ENCODE measurements around the gene GABARAPL2. TPM values are rescaled to one million over a fixed set of nuclear protein-coding genes. Genes with fewer than 3 reads are reported as not detected.

Gene GABARAPL2
- 28.3 and 32.0 TPM in 2 replicates for total RNA-seq (ENCODE audit: low replicate concordance)

GRCh38 chr16:75566040-75566757 lies at the start of gene GABARAPL2:
GABARAPL2 (plus strand) TSS chr16:75566379; CDS start chr16:75566487, 108 bp downstream.

GRCh38 chr16:75535901-75536300 lies 30.3 kb upstream of the GABARAPL2 start, which contains the start of gene CHST5:
CHST5 (minus strand) TSS chr16:75536108; CDS start chr16:75530384, 5,724 bp downstream.

GRCh38 chr16:75555707-75556430 lies 10.3 kb upstream of the GABARAPL2 start, which contains the start of gene TMEM231:
TMEM231 (minus strand) TSS chr16:75556252; CDS start chr16:75556209, 43 bp downstream.

DNA sequence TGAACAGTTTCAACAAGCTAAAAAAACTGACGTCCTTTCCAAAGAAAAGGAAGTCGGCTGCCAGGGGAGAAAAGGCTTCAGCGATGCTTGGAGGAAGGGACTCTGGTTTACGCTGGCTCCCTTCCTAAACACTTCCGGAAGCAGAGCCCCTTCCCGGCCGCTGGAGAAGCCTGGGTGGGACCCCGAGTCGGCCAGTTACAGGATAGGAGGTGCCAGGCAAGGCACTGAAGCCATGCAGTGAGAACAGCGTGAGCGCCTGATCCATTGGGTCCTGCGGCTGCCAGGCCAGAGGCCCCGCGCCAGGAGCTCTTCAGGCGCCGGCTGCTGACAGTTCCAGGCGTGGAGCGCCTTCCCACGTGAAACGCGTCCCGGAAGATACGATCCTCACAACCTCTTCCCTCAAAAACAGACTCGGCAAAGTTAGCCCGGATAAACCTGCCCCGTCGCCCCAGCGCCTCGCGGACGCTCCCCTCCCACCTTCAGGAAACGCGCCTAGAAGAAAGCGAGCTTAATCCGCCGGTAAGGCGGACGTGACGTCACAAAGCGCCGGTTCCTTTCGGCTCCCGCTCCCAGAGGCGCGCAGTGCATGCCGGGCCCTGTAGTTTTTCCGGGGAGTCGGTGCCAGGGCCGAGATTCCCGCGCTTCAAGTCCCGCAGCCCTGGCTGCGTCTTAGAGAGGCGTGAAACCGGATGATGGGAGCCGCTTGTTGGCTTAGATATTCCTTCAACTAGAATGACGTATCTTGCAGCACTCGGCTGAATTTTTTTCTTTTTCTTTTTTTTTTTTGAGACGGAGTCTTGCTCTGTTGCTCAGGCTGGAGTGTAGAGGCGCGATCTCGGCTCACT lies 56.8 kb downstream of the GABARAPL2 start, which contains the start of gene ADAT1:
TSS of gene ADAT1 (minus strand) at position 521 of the 845 bp plus-strand sequence. CDS start 2,482 bp downstream, outside the sequence.

Other genes starting within 250 kb of the GABARAPL2 start
- gene CFDP1, start 132.9 kb upstream of the GABARAPL2 start, total RNA-seq (ENCODE audit: low replicate concordance), result 44.4 and 142 TPM in 2 replicates
- gene TMEM170A, start 101.7 kb upstream of the GABARAPL2 start, total RNA-seq (ENCODE audit: low replicate concordance), result 10.9 and 14.3 TPM in 2 replicates
- gene CHST6, start 70.9 kb upstream of the GABARAPL2 start, total RNA-seq (ENCODE audit: low replicate concordance), result 0.94 and 1.7 TPM in 2 replicates
- gene CHST5, start 30.3 kb upstream of the GABARAPL2 start, total RNA-seq (ENCODE audit: low replicate concordance), result not detected in 2 replicates
- gene TMEM231, start 10.1 kb upstream of the GABARAPL2 start, total RNA-seq (ENCODE audit: low replicate concordance), result 12.6 and 31.4 TPM in 2 replicates
- 24.3 and 32.3 TPM in 2 replicates for gene ADAT1, start 56.9 kb downstream of the GABARAPL2 start, total RNA-seq (ENCODE audit: low replicate concordance)
- 81.3 and 148 TPM in 2 replicates for gene KARS1, start 81.3 kb downstream of the GABARAPL2 start, total RNA-seq (ENCODE audit: low replicate concordance)
- gene TERF2IP, start 81.4 kb downstream of the GABARAPL2 start, total RNA-seq (ENCODE audit: low replicate concordance), result 21.4 and 45.8 TPM in 2 replicates
- gene CPHXL2, start 110.6 kb downstream of the GABARAPL2 start, total RNA-seq (ENCODE audit: low replicate concordance), result not detected in 2 replicates
- not detected in 2 replicates for gene DUXB, start 135.1 kb downstream of the GABARAPL2 start, total RNA-seq (ENCODE audit: low replicate concordance)
- not detected in 2 replicates for gene CPHXL, start 160.1 kb downstream of the GABARAPL2 start, total RNA-seq (ENCODE audit: low replicate concordance)

Measured in smooth muscle cell of the coronary artery (primary cell).